ENCODE data around the gene CIAO2A. TPM values are rescaled to one million over a fixed set of nuclear protein-coding genes. Genes with fewer than 3 reads are reported as not detected.
"Not testable (repeated sequence)": the region's sequence is repeated elsewhere in the genome, so short reads cannot be mapped to it uniquely, and the experiment has no call there.

CIAO2A gene
- total RNA-seq, 1 donor from 2014 or later, result 65.0 TPM

- DNase-seq (ENCODE audit: extremely low read depth, low read depth, low spot score), result no peak
Measured at GRCh38 chr15:64112073-64112772, 18.6 kb upstream of the CIAO2A start.

GRCh38 chr15:64111679-64112050 lies 18.0 kb upstream of the CIAO2A start:
- DNase-seq (ENCODE audit: extremely low read depth, low read depth, low spot score), result no peak

- no peak for DNase-seq (ENCODE audit: extremely low read depth, low read depth, low spot score)
Measured at GRCh38 chr15:64110950-64111678, 17.5 kb upstream of the CIAO2A start.

- not testable (repeated sequence) for DNase-seq (ENCODE audit: extremely low read depth, low read depth, low spot score)
Measured at GRCh38 chr15:64110108-64110701, 16.6 kb upstream of the CIAO2A start.

GRCh38 chr15:64107337-64107736 lies 13.7 kb upstream of the CIAO2A start:
- no peak for DNase-seq (ENCODE audit: extremely low read depth, low read depth, low spot score)

- DNase-seq (ENCODE audit: extremely low read depth, low read depth, low spot score), result no peak
Measured at GRCh38 chr15:64105113-64105704, 11.6 kb upstream of the CIAO2A start.

GRCh38 chr15:64102497-64102896 lies 8.9 kb upstream of the CIAO2A start:
- no peak for DNase-seq (ENCODE audit: extremely low read depth, low read depth, low spot score)

- DNase-seq (ENCODE audit: extremely low read depth, low read depth, low spot score), result no peak
Measured at GRCh38 chr15:64100958-64101357, 7.3 kb upstream of the CIAO2A start.

GRCh38 chr15:64099379-64099778 lies 5.7 kb upstream of the CIAO2A start:
- DNase-seq (ENCODE audit: extremely low read depth, low read depth, low spot score), result no peak

GRCh38 chr15:64096668-64097384 lies 3.2 kb upstream of the CIAO2A start:
- DNase-seq (ENCODE audit: extremely low read depth, low read depth, low spot score), result no peak

GRCh38 chr15:64095795-64096667 lies 2.4 kb upstream of the CIAO2A start, which contains the start of gene SNX1:
Gene SNX1 (plus strand): TSS chr15:64095982. CDS start chr15:64096014, 32 bp downstream.
- DNase-seq (ENCODE audit: extremely low read depth, low read depth, low spot score), result no peak

GRCh38 chr15:64095431-64095794 lies 1.8 kb upstream of the CIAO2A start:
- no peak for DNase-seq (ENCODE audit: extremely low read depth, low read depth, low spot score)

- no peak for DNase-seq (ENCODE audit: extremely low read depth, low read depth, low spot score)
Measured at GRCh38 chr15:64092864-64093626, 593 bp downstream of the CIAO2A start.

GRCh38 chr15:64092075-64092820 lies 1.4 kb downstream of the CIAO2A start:
- no peak for DNase-seq (ENCODE audit: extremely low read depth, low read depth, low spot score)

- no peak for DNase-seq (ENCODE audit: extremely low read depth, low read depth, low spot score)
Measured at GRCh38 chr15:64090527-64090926, 3.1 kb downstream of the CIAO2A start.

GRCh38 chr15:64089543-64090280 lies 3.9 kb downstream of the CIAO2A start:
- DNase-seq (ENCODE audit: extremely low read depth, low read depth, low spot score), result no peak

- no peak for DNase-seq (ENCODE audit: extremely low read depth, low read depth, low spot score)
Measured at GRCh38 chr15:64082757-64083156, 10.9 kb downstream of the CIAO2A start.

- not testable (repeated sequence) for DNase-seq (ENCODE audit: extremely low read depth, low read depth, low spot score)
Measured at GRCh38 chr15:64073496-64073895, 20.1 kb downstream of the CIAO2A start.

Data from glomerular endothelial cell (primary cell).